ENCODE results near the gene NCAPG. TPM values are rescaled to one million over a fixed set of nuclear protein-coding genes. Genes with fewer than 3 reads are reported as not detected.

Gene NCAPG
- polyA plus RNA-seq, 1 donor from 2014 or later, result 3.1 TPM

DNA sequence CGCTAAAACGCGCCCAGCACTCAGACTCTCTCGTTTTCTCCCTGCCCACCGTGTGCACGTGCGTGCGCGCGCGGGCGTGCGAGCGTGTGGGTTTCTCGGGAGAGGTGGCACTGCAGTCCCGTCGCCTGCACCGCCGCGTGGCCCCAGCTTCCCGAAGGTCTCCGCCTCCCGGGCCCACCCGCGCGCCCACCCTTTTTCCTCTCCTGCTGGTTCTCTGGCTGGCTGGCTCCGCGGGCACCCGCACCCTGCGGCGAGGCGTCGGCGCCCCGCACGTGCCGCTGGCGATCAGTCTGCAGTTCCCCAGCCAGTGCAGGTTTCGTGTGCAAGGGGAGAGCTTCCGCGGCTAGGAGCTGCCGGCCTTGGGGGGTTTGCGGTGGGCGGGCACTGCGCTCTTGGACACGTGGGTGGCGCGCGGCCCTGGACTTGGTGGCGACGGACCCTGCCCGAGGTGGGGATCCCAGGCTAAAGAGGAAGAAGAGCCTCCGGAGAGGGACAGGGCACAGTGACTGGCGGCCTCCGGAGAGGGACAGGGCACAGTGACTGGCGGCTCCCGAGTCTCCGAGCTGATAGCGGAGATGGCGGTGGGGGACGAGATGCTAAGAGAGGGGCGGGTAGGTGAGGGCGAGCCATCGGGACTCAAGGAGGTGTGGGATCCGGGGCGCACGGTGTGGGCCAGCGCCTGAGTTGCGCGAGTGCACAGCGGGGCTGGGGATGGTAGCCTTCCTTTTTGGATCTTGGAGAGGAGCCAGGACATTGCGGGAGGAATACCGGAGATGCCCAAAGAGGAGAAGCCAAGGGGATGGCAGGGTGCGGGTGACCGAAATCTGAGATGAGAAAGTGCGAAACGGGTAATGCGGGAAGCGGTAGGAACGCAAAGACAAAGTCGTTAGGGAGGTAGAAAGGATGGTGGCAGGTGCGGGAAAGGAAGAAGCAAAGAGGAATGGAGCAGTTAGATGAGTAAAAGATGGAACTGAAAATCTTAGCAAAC lies 29.2 kb upstream of the NCAPG start, which contains the start of gene FAM184B:
FAM184B (minus strand) TSS at position 322 of the 988 bp plus-strand sequence. CDS start 322 bp downstream, outside the sequence.
- Histone ChIP-seq H3K9me3 (ENCODE audit: low read length) (no peaks in the 10 kb centered on the region), H3K4me2 (ENCODE audit: low read length) (peak within 1 kb of the TSS; percentile 43), H2AFZ (ENCODE audit: low read depth, low read length) (peak within 1 kb of the TSS; percentile 45), H3K36me3 (ENCODE audit: insufficient read depth, low read length) (no peaks in the 10 kb centered on the region), H3K9me2 (ENCODE audit: insufficient read depth, low read length) (no peaks in the 10 kb centered on the region), H3K4me3 (ENCODE audit: low read length) (peak within 1 kb of the TSS; percentile 69), H3K27ac (ENCODE audit: low read length) (no peak within 1 kb of the TSS), H3K9ac (ENCODE audit: low read length) (peak within 1 kb of the TSS; percentile 36), H3K79me2 (replicated peaks; ENCODE audit: insufficient read depth, low read length) (no peaks in the 10 kb centered on the region), H3K27me3 (ENCODE audit: insufficient read depth, low read depth, low read length) (peaks cover 37% of the 10 kb centered on the region), H4K20me1 (ENCODE audit: insufficient read depth) (no peaks in the 10 kb centered on the region), H3F3A (ENCODE audit: insufficient read depth, low read length, poor library complexity, severe bottlenecking) (no peaks in the 10 kb centered on the region)
- TF ChIP-seq, protein P1, sequence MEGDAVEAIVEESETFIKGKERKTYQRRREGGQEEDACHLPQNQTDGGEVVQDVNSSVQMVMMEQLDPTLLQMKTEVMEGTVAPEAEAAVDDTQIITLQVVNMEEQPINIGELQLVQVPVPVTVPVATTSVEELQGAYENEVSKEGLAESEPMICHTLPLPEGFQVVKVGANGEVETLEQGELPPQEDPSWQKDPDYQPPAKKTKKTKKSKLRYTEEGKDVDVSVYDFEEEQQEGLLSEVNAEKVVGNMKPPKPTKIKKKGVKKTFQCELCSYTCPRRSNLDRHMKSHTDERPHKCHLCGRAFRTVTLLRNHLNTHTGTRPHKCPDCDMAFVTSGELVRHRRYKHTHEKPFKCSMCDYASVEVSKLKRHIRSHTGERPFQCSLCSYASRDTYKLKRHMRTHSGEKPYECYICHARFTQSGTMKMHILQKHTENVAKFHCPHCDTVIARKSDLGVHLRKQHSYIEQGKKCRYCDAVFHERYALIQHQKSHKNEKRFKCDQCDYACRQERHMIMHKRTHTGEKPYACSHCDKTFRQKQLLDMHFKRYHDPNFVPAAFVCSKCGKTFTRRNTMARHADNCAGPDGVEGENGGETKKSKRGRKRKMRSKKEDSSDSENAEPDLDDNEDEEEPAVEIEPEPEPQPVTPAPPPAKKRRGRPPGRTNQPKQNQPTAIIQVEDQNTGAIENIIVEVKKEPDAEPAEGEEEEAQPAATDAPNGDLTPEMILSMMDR (IDR thresholded peaks at IDR 0.05; ENCODE audit: poor library complexity, severe bottlenecking), result no peak
- no peak for TF ChIP-seq POLR2AphosphoS5 (IDR thresholded peaks at IDR 0.05)
- TF ChIP-seq, protein P2, sequence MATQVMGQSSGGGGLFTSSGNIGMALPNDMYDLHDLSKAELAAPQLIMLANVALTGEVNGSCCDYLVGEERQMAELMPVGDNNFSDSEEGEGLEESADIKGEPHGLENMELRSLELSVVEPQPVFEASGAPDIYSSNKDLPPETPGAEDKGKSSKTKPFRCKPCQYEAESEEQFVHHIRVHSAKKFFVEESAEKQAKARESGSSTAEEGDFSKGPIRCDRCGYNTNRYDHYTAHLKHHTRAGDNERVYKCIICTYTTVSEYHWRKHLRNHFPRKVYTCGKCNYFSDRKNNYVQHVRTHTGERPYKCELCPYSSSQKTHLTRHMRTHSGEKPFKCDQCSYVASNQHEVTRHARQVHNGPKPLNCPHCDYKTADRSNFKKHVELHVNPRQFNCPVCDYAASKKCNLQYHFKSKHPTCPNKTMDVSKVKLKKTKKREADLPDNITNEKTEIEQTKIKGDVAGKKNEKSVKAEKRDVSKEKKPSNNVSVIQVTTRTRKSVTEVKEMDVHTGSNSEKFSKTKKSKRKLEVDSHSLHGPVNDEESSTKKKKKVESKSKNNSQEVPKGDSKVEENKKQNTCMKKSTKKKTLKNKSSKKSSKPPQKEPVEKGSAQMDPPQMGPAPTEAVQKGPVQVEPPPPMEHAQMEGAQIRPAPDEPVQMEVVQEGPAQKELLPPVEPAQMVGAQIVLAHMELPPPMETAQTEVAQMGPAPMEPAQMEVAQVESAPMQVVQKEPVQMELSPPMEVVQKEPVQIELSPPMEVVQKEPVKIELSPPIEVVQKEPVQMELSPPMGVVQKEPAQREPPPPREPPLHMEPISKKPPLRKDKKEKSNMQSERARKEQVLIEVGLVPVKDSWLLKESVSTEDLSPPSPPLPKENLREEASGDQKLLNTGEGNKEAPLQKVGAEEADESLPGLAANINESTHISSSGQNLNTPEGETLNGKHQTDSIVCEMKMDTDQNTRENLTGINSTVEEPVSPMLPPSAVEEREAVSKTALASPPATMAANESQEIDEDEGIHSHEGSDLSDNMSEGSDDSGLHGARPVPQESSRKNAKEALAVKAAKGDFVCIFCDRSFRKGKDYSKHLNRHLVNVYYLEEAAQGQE (IDR thresholded peaks at IDR 0.05; ENCODE audit: borderline replicate concordance), result no peak
- TF ChIP-seq MXI1 (conservative IDR thresholded peaks at IDR 0.05; ENCODE audit: poor library complexity, severe bottlenecking), result peak; percentile 92
- TF ChIP-seq RAD21 (conservative IDR thresholded peaks at IDR 0.05), result peak; percentile 23
- no peak for TF ChIP-seq EP300 (conservative IDR thresholded peaks at IDR 0.05; ENCODE audit: poor library complexity, severe bottlenecking)
- no peak for TF ChIP-seq EZH2 (IDR thresholded peaks at IDR 0.05; ENCODE audit: borderline replicate concordance, insufficient read depth, low read length, poor library complexity, severe bottlenecking)
- TF ChIP-seq TAF1 (IDR thresholded peaks at IDR 0.05; ENCODE audit: low read depth), result no peak
- peak; percentile 14 for TF ChIP-seq SMC3 (conservative IDR thresholded peaks at IDR 0.05; ENCODE audit: poor library complexity)

DNA sequence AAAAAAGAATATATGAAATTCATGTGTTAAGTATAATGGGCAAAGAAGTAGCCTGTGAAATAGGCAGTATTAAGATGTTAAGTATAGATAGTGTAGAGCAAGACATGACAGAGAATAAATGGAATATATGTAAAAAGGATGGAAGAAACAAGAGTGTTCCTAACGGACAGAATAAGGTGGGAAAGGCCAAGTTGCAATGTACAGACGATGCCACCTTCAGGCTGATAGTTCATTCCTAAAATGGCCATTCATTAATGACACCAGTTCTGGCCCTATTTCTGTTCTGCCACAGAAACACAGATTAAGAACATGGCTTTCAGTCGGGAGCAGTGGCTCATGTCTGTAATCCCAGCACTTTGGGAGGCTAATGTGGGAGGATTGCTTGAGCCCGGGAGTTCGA lies 24.9 kb upstream of the NCAPG start:
- Histone ChIP-seq H4K20me1 (ENCODE audit: insufficient read depth) (no peaks in the 10 kb centered on the region), H3K4me3 (ENCODE audit: low read length) (no peak overlapping the region), H3K79me2 (replicated peaks; ENCODE audit: insufficient read depth, low read length) (no peaks in the 10 kb centered on the region), H3K9me2 (ENCODE audit: insufficient read depth, low read length) (no peaks in the 10 kb centered on the region), H3K9ac (ENCODE audit: low read length) (no peak overlapping the region), H3K4me2 (ENCODE audit: low read length) (no peak overlapping the region), H3K27me3 (ENCODE audit: insufficient read depth, low read depth, low read length) (peaks cover 20% of the 10 kb centered on the region), H3K36me3 (ENCODE audit: insufficient read depth, low read length) (no peaks in the 10 kb centered on the region), H3F3A (ENCODE audit: insufficient read depth, low read length, poor library complexity, severe bottlenecking) (no peaks in the 10 kb centered on the region), H3K27ac (ENCODE audit: low read length) (no peak overlapping the region), H2AFZ (ENCODE audit: low read depth, low read length) (no peak overlapping the region), H3K9me3 (ENCODE audit: low read length) (no peaks in the 10 kb centered on the region)
- TF ChIP-seq, protein P1 (IDR thresholded peaks at IDR 0.05; ENCODE audit: poor library complexity, severe bottlenecking), result peak; percentile 50
- TF ChIP-seq SMC3 (conservative IDR thresholded peaks at IDR 0.05; ENCODE audit: poor library complexity) (peak; percentile 51), RAD21 (conservative IDR thresholded peaks at IDR 0.05) (peak; percentile 60), TAF1 (IDR thresholded peaks at IDR 0.05; ENCODE audit: low read depth) (no peak)
- TF ChIP-seq, protein P2 (IDR thresholded peaks at IDR 0.05; ENCODE audit: borderline replicate concordance), result no peak

Measured in neural cell (in vitro differentiated cells).